Gastroesophageal sphincter (tissue), 3 donors: ENCODE results near the gene SLC38A1.
A peak's percentile ranks its signal among the peaks of the same experiment; 100 is the strongest.

Source experiments
- CTCF ChIP-seq, 4 experiments: fragments of 200-600 bp in 2 of 4; fragments of 450-650 bp in 2 of 4; sonication (generic) in 1 of 4; IDR thresholded peaks; one replicate each; pipeline ENCODE4 v1.5.1; 2017 to 2019; ENCODE audit warnings: antibody characterized with exemption in 4 of 4, mild to moderate bottlenecking in 2 of 4, moderate library complexity in 2 of 4
- EP300 ChIP-seq: sonication (generic); formaldehyde crosslinking; IDR thresholded peaks from one replicate; pipeline ENCODE4 v1.6.1; 2017; ENCODE audit warnings: antibody characterized with exemption, mild to moderate bottlenecking
- POLR2A ChIP-seq, 2 donors: fragments of 450-650 bp; IDR thresholded peaks; one replicate each; pipeline ENCODE4 v1.6.1; 2017; ENCODE audit warnings: antibody characterized with exemption in 2 of 2, mild to moderate bottlenecking in 2 of 2, moderate library complexity in 1 of 2
- POLR2AphosphoS5 ChIP-seq: sonication (generic); formaldehyde crosslinking; IDR thresholded peaks from one replicate; pipeline ENCODE4 v1.6.1; 2017; ENCODE audit warnings: antibody characterized with exemption

DNA sequence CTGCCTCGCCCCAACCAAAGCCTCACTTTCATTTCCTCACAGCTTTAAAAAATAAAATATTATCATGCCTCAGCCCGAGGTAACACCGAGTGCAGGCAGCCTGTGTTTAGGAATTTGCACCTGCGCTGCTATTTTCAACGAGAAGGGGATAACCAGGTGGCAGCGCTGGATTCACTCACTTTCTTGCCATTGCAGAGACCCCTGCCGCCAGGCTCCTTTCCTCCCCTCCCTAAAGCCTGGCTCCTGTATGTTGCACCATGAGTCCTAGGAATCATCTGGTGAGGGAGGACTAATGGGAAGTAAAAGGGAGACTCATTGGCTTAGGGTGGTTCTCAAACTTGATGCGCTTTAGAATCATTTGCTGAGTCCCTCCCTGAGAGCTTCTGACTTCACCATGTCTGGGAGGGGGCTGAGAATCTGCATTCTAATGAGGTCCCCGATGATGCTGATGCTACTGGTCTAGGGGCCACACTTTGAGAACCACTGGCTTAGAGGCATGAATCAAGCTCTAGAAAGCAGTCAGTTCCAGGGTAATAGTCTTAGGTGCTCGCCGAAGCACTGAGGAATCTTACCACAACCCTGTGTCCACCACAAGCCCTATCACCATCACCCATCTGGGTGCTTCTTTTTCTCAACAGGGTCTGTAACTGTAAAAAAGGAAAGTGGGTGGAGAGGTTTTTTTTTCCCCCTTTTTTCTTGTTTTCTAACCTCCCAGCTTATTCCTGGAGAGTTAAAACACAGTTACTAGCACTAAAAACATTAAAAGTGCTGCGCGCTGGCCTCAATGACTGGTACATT lies 83.8 kb downstream of the SLC38A1 start:
- TF ChIP-seq POLR2A (IDR thresholded peaks at IDR 0.05) (no peak), POLR2AphosphoS5 (peak; percentile 3), CTCF (IDR thresholded peaks at IDR 0.05) (no peak), EP300 (no peak)
